ENCODE measurements around the gene CIAO3.

The CIAO3 gene

DNA sequence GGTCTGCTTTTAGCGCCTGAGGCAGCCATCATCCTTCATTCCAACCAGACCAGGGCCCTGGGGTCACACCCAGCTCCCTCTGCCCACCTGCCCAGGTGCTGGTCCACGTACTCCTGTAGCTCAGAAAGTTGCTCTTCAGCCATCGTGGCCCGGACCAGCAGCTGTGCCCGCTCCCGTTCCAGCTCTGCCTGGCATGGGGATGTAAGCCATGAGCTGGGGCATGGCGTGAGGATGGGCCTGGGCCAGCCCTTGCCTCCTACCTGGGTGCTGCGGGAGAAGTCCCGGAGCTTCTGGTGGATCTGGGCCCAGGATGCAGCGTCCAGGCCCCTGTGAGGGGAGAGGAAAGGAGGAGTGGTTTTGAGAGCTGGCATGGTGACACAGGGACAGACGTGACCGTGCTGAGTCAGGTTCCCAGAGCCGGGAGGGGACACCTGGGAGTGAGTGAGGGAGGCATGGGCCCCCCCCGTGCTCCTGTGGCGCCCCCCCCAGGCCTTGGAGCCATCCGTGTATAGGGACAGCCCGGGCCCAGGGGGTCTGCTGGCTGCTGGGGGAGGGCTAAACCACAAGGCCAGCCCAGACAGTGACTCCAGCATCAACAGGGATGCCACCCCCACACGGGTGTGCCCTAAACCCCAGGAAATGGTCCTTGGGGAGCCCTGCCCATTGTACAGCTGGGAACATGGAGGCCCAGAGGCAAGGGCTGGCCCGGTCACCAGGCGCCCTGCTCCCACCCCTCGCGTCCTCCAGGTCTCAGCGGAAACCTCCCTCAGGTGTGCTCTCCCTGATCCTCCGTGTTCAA lies 17.8 kb downstream of the CIAO3 start:
- no peak for DNase-seq (ENCODE audit: low spot score)

DNA sequence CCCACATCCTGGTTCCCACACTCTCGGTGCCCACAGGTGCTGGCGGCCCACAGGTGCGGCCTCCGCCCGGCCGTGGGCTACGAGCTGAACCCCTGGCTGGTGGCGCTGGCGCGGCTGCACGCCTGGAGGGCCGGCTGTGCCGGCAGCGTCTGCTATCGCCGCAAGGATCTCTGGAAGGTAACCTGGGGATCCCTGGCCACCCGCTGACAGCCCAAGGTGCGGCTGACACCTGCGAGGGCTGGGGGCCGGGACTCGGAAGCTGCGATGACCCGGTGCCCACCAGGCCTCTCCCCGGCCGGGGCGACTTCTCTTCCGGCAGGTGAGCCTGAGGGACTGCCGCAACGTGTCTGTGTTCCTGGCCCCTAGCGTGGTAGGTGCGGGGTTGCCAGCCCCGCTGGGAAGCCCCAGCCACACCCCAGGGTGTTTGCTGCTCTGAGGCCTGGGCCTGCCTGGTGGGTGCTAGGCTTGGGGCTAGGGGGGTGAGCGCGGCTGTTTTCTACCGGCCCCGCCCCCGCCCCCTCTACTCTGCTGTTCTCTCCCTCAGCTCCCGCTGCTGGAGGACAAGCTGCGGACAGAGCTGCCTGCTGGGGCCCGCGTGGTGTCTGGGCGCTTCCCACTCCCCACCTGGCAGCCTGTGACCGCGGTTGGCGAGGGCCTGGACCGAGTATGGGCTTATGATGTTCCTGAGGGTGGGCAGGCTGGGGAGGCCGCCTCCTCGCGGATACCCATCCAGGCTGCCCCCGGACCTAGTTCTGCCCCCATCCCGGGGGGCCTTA lies 18.8 kb downstream of the CIAO3 start:
- DNase-seq (ENCODE audit: low spot score): no peak

DNA sequence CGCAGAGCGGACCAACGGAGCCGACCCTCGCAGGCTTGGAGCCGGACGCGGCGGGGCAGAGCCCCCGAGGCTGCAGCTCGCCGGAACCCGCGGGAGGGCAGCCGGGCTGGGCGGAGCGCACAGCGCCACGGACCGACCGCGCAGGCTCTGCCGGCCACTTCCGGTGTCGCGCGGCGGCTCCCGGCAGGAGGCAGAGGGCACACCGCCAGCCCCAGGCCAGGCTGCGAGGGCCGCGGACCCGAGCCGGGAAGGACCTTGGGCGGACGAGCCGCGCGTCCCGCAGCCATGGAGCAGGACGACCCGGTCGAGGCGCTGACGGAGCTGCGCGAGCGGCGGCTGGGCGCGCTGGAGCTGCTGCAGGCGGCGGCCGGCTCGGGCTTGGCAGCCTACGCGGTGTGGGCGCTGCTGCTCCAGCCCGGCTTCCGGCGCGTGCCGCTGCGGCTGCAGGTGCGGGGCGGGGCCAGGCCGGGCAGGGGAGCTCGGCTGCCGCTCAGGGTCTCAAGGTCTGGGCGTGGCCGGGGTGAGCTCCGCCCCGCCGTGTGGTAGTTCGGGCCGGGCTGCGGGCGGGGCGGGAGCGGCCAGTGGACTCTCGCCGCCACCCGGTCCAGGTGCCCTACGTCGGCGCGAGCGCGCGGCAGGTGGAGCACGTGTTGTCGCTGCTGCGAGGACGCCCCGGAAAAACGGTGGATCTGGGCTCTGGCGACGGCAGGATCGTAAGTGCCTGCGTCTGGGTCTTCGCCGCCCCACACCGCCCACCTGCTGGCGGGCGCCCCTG lies 19.6 kb downstream of the CIAO3 start, which contains the start of gene ANTKMT:
ANTKMT (plus strand) TSS at position 157 of the 775 bp plus-strand sequence; CDS start at position 286, 129 bp downstream.
- DNase-seq (ENCODE audit: low spot score): peak; percentile 93

DNA sequence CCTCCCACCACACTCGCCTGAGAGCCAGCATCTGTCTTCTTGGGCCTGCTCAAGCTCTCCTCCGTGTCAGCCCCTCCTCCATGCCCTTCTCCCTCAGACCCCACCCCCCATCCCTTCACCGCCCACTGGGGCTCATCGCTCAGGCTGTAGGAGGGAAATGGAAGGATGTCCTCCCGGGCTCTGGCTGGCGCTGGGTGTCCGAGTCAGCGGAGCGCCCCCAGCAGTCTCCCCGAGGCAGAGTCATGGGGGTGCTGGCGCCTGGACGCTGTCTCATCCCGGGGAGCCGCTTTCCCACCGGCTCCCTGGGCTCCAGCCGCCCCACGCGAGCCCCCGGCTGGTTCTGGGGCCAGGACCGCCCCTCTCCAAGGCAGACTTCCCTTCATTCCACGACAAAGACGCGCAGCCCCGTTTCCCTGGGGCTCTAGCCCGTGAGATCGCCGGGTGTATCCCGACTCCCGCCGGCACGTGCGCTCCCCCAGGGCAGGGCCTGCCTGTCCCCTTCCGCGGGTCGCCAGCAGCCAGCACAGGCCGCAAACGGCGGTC lies 20.3 kb downstream of the CIAO3 start:
- DNase-seq (ENCODE audit: low spot score): peak; percentile 77

DNA sequence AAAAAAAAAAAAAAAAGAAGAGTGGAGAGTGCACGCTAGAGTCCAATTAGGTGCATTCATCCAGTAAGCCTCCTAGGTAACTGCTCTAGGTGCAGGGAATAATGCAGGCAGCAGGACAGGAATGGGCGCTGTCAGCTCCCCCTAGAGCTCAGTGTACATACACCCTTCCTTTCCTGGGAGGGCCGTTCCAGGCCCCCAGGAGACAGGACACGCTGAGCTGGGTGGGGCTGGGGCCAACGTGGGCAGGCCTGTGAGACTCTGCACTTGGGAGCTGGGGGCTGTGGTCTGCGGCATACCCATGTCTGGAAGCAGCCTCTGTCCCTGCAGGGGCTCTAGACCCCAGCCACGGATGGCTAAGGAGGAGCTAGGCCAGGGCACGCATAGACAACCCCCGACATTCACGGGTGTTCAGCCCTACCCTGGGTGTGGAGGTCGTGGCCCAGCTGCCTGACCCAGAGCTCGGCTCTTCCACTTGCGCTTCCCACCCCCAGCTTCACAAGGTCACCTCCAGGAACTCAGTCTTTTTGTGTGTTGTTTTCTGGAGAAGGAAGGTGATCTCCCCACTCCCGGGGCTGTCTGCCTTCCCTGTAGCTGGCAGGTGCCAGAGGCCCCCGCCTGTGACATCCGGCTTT lies 20.9 kb downstream of the CIAO3 start:
- DNase-seq (ENCODE audit: low spot score): peak; percentile 29

DNA sequence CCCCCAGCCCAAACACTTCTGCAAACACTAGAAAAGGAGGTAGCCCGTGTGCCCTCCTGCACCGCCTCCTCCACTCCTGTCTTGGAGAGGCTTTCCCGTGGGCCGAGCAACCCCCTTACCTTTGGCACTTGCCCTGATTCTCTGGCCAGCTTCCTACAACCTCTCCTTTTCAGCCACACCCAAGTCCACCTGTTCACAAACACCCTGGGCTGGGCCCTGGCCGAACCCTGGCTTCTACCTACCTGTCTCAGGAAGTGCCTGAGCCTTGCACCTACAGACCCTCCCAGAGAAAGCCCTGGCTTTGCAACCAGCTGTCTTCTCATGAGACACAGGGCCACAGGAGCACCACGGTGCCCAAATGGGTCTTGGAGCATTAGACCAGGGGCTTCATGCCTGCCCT lies 21.9 kb downstream of the CIAO3 start:
- DNase-seq (ENCODE audit: low spot score): no peak

DNA sequence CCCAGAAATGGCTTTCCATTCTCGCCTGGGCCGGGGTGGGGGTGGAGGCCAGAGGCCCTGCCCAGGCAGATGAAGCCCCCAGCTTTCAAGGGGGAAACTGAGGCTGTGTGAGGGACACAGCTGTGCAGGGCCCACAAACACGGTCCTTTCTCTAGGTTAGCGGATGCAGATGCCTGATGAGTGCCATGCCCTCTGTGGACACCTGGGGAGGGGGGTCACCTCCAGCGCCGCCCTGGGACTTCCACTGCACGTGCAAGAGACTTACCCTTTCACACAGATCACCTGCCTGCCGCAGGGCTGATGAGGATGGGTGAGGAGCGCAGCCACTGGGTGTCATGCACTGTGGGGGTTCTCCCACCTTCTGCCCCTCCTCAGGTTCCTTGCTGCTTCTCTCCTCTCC lies 22.4 kb downstream of the CIAO3 start:
- DNase-seq (ENCODE audit: low spot score): no peak

DNA sequence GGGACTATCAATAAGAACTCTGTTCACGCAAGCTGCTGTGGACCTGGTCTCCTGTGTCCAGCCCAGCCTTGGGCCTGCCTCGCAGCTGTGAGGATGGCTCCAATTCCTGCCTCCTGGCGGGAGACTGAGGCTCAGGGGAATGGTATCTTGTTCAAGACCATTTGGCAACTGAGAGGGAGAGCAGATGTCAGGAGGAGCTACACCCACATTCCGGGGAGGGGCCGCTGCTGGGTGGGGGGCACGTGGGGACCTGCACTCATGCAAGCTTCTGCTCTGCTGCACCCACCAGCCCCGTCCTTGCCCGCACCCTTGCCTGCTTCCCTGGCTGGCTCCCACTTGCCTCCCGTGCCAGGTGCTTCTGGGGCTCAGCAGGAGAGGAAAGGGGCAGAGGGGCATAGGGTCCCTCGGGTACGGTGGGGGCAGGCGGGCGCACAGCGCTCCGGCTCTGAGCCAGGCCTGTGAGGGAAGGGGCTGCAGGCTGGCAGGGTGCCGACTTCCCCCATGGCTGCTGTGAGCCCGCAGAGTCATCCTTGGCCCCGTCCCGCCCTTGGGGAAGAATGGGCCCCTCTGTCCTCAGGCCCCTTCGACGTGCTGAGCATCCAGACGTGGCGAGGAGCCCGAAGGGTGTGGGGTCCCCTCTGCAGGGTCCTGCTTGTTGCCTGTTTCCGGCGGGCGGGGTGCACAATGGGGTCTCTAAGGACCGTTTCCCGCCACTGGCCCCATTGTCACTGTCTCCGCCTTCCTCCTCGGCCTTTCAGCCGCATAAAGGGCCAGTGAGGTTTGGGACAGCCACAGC lies 23.1 kb downstream of the CIAO3 start:
- DNase-seq (ENCODE audit: low spot score): no peak

DNA sequence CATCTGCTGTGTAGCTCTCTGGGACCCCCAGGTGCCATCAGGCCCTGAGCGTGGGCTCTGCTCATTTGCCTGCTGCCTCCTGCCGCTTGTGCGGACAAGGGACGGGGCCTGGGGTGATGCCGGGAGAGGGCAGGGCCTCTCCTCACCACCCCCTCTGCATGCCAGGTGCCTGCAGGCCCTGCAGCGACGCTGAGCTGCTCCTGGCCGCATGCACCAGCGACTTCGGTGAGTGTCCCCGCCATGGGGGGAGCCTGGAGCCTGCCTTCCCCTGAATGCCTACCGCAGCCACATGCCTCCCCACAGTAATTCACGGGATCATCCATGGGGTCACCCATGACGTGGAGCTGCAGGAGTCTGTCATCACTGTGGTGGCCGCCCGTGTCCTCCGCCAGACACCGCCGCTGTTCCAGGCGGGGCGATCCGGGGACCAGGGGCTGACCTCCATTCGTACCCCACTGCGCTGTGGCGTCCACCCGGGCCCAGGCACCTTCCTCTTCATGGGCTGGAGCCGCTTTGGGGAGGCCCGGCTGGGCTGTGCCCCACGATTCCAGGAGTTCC lies 23.9 kb downstream of the CIAO3 start:
- no peak for DNase-seq (ENCODE audit: low spot score)

DNA sequence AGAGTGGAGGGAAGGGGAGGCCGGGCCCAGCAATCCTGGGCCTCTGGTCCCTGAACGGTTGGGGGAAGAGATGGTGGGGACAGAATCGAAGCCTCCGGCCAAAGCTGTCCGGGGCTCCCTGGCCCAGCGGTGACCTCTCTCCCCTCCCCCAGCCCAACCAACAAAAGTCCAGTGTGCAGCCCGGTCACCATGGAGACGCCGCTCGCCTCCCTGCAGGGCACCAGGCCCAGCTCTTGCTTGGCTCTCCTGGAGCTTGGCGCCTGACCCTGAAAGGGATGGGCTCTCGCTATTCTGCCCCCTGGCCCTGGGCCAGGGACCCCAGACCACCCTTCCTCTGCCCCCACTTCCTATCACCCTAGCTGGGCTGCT lies 24.6 kb downstream of the CIAO3 start:
- peak; percentile 29 for DNase-seq (ENCODE audit: low spot score)

DNA sequence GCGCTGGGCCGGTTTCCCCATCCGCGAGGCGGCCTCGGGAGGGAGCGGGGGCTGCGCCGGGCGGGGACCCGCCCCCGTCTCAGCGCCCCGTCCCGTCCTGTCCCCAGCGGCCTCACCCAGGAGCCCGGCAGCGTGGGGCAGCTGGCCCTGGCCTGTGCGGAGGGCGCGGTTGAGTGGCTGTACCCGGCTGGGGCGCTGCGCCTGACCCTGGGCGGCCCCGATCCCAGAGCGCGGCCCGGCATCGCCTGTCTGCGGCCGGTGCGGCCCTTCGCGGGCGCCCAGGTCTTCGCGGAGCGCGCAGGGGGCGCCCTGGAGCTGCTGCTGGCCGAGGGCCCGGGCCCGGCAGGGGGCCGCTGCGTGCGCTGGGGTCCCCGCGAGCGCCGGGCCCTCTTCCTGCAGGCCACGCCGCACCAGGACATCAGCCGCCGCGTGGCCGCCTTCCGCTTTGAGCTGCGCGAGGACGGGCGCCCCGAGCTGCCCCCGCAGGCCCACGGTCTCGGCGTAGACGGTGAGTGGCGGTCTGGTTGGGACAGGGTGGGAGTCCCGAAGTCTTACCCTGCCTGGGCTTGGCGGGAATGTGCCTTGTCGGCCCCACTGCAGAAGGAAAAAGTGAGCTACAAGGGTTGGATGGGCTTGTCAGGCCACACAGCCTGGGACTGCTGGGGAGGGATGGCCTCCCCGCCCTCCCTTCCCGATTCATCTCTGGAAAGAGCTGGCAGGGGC lies 25.2 kb downstream of the CIAO3 start:
- peak; percentile 47 for DNase-seq (ENCODE audit: low spot score)

DNA sequence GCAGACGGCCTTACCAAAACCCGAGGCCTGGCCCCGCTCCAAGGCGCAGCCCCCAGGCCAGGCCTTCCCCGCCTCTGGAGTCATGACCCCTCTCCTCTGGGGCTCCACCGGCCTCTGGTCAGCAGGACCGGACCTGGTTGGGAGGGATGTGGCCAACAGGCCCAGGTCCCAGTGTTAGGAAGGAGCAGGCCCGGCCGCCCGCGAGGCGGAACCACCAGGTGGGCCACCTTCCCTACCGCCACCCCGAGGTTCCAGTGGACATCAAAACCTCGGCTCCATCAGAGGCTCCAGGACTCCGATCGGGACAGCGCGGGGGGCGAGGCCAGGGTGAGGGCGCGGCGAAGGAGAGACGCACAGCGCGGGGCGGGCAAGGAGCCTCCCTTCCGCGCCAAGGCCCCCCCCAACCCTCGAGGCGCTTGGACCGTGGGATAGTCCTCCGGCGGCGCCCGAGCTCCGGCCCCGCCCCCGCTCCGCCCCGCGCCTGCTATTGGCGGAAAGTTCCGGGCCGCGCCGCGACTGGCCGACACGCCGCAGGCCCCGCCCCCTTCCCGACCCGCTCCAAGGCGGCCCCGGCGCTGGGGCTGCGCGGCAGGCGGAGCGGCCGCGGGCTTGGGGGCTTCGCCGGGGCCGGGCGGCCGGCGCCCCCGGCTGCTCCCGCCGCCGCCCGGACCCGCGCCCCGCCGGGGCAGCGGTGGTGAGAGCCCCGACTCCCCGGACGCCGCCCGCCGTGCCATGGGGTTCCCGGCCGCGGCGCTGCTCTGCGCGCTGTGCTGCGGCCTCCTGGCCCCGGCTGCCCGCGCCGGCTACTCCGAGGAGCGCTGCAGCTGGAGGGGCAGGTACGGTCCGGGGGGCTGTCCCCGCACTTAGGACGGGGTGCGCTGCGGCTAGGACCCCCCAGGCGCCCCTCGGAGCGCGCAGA lies 26.0 kb downstream of the CIAO3 start, which contains the start of gene METRN:
METRN (plus strand) TSS at position 561 of the 919 bp plus-strand sequence; CDS start at position 733, 172 bp downstream.
- peak; percentile 97 for DNase-seq (ENCODE audit: low spot score)

DNA sequence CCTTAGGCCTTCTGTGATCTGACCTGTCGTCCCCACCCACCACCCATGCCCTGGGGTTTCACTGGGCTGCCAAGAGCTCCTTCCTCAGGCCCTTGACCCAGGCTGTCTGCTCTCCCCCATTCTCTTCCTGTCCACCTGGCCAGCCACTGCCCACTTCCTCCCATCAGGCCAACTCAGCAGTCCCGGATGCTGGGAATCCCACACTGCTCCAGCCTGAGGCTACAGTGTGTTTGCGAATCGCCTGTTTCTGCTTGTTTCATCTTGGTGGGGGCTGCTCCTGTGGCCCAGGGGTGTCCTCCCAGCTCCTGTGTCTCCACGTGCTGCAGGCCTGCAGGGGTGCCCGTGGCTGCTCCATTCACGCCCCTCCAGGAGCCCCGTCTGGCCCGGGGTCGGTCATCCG lies 26.7 kb downstream of the CIAO3 start:
- no peak for DNase-seq (ENCODE audit: low spot score)

DNA sequence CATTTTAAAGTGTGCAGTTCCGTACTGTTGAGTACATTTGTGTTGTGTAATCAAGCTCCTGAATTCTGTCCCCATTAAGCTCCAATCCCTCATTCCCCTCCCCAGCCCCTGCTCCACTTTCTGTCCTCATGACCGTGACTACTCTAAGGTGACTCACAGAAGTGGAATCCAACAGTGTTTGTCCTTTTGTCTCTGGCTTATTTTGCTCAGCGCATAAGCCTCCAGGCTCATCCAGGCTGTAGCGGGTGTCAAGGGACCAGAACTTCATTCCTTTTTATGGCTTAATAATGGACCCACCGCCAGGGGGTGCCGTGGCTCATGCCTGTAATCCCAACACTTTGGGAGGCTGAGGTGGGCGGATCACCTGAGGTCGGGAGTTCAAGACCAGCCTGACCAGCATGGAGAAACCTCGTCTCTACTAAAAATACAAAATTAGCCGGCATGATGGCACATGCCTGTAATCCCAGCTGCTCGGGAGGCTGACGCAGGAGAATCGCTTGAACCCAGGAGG lies 28.0 kb downstream of the CIAO3 start:
- peak; percentile 76 for DNase-seq (ENCODE audit: low spot score)

DNA sequence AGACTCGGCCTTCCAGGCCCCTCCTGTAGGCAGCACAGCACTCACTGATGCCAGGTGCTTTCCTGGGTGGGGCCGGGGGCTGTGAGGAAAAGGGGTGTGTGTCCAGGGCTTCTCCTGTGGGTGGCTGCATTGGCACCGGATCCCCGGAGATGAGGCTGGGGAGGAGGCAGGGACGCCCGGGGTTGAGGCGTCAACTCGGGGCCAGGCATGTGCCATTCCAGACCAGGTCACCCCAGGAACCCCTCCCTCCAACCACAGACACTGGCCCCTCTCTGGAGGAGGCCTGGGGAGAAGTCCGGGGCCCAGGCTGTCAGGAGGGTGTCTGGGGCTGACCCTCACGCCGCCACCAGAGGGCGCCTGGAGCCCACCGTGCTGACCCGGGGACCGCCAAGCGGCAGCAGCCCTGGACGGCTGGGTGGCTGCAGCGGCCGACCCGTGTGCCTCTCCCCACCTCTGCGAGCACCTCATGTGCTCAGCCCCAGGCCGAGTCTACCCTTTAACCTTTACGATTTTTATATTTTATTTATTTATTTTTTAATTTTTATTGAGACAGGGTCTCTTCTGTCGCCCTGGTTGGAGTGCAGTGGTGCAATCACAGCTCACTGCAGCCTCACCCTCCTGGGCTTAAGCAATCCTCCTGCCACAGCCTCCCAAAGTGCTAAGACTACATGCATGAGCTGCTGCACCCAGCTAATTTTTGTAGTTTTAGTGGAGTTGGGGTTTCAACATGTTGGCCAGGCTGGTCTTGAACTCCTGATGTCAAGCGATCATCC lies 29.1 kb downstream of the CIAO3 start:
- peak; percentile 93 for DNase-seq (ENCODE audit: low spot score)

DNA sequence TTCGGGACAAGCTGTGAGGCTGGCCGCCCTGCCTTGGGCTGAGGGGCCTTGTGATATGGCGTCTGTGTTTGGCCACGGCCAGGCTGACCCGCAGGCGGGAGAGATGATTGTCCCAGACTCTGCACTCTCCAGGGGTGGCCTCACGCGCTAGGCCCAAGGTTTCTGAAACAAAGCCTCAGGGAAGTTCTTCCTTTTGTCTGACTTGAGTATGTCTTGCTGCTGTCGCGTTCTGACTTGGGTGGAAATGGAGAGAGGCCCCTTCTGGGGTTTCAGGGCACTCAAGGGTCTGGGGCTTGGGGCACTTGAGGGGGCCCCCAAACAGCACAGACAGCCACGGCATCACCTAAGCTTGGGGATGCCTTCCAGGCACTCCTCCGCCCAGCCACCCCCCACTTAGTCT lies 29.7 kb downstream of the CIAO3 start:
- no peak for DNase-seq (ENCODE audit: low spot score)

DNA sequence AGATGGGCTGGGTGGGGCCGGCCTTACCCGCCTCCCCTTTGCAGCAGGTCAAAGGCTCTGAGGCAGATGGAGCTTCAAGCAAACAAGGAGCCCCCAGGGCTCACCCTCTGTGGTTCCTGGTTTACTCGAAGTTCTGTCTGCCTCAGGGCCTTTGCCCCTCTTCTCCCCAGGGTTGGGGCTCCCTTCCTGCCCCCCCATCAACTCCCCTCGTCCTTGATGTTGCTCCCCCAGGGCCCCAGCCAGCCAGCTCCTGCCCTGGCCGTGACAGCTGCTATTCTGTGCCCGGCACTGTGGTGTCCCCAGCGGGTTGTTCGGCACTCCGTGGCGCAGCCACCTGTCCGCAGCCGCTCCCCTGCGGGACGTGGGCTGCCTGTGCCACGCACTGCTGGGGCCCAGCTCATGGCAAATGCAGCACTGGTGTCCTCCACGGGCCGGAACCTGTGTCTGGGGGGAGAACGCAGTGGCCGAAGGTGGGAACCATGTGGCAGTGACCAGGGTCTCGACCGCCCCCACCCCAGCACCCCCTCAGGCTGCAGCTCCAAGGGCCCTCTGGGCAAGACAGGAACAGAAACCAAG lies 30.2 kb downstream of the CIAO3 start:
- no peak for DNase-seq (ENCODE audit: low spot score)
